IMR-90 (cell line): ENCODE results near the gene SDR9C7. TPM values are rescaled to one million over a fixed set of nuclear protein-coding genes. Genes with fewer than 3 reads are reported as not detected.

Source experiments
- ATAC-seq: fragments of 200-7000 bp; cut with Tn5 transposase; 2 replicates; pipeline ENCODE4 v1.9.1; 2020; ENCODE audit warnings: low read depth, mild to moderate bottlenecking, moderate library complexity
- BruUV-seq: library from RNA; stranded (reverse); fragments of 400-500 nt; replicated peaks from 2 replicates; lab custom pipeline; 2021; lab: Mats Ljungman, UMichigan
- CTCF ChIA-PET: fragments of 300-600 bp; formaldehyde crosslinking; extraction: SDS; loops from one replicate; lab custom pipeline; 2021; ENCODE audit warnings: antibody characterized with exemption; lab: Yijun Ruan, JAX
- POLR2A ChIA-PET: fragments of 300-600 bp; sonication (Branson Sonifier 250); formaldehyde crosslinking; loops from one replicate; lab custom pipeline; 2022; ENCODE audit warnings: antibody characterized with exemption; ENCODE audit not compliant: unreplicated experiment; lab: Charles Lee
- DNase-seq: peaks from one replicate; pipeline ENCODE4 v3.0.0; 2013
- H2AFZ ChIP-seq: replicated peaks from 2 replicates; pipeline ENCODE3; 2013; ENCODE audit warnings: low read length, mild to moderate bottlenecking; ENCODE audit not compliant: poor library complexity
- H2AK5ac ChIP-seq: 2 replicates; pipeline ENCODE4 v1.6.1; 2013; ENCODE audit warnings: low read depth, low read length, inconsistent platforms
- H2AK9ac ChIP-seq: replicated peaks from 2 replicates; pipeline ENCODE3; 2013; ENCODE audit warnings: mild to moderate bottlenecking, low read depth, low read length, moderate library complexity; ENCODE audit not compliant: poor library complexity
- H2BK120ac ChIP-seq: 2 replicates; pipeline ENCODE4 v1.6.1; 2013; ENCODE audit warnings: low read depth, low read length, inconsistent platforms
- H2BK15ac ChIP-seq: 3 replicates; pipeline ENCODE4 v1.6.1; 2013; ENCODE audit warnings: low read depth, low read length, inconsistent platforms
- H2BK20ac ChIP-seq: 2 replicates; pipeline ENCODE4 v1.6.1; 2013; ENCODE audit warnings: low read depth, mild to moderate bottlenecking, inconsistent platforms, low read length, moderate library complexity
- H2BK5ac ChIP-seq: 2 replicates; pipeline ENCODE4 v1.6.1; 2013; ENCODE audit warnings: mild to moderate bottlenecking, low read depth, low read length, inconsistent platforms; ENCODE audit not compliant: poor library complexity, severe bottlenecking
- H3K14ac ChIP-seq: replicated peaks from 2 replicates; pipeline ENCODE4 v1.6.1; 2013; ENCODE audit warnings: low read depth, low read length, inconsistent platforms
- H3K18ac ChIP-seq: 2 replicates; pipeline ENCODE4 v1.6.1; 2013; ENCODE audit warnings: low read depth, low read length, control low read depth
- H3K23ac ChIP-seq: 2 replicates; pipeline ENCODE4 v1.6.1; 2013; ENCODE audit warnings: low read depth, low read length, inconsistent platforms
- H3K27ac ChIP-seq: 2 replicates; pipeline ENCODE4 v1.5.1; 2013; ENCODE audit warnings: mild to moderate bottlenecking, control low read depth, low read length; ENCODE audit not compliant: insufficient read depth
- H3K27me3 ChIP-seq: 2 replicates; pipeline ENCODE4 v1.6.1; 2013; ENCODE audit warnings: low read length; ENCODE audit not compliant: control insufficient read depth, insufficient read depth
- H3K36me3 ChIP-seq: 2 replicates; pipeline ENCODE4 v1.6.1; 2013; ENCODE audit warnings: low read length, mixed read lengths; ENCODE audit not compliant: control insufficient read depth, insufficient read depth
- H3K4ac ChIP-seq: 2 replicates; pipeline ENCODE4 v1.6.1; 2013; ENCODE audit warnings: low read depth, low read length, inconsistent platforms
- H3K4me1 ChIP-seq: 2 replicates; pipeline ENCODE4 v1.6.1; 2013; ENCODE audit warnings: low read length, mixed read lengths; ENCODE audit not compliant: control insufficient read depth, insufficient read depth
- H3K4me2 ChIP-seq: 2 replicates; pipeline ENCODE4 v1.6.1; 2013; ENCODE audit warnings: low read depth, mild to moderate bottlenecking, control low read depth, low read length, moderate library complexity
- H3K4me3 ChIP-seq: 2 replicates; pipeline ENCODE4 v1.5.1; 2013; ENCODE audit warnings: low read depth, mild to moderate bottlenecking, control low read depth, low read length, moderate library complexity; ENCODE audit not compliant: insufficient read depth
- H3K56ac ChIP-seq: 2 replicates; pipeline ENCODE4 v1.6.1; 2013; ENCODE audit warnings: low read length, inconsistent platforms; ENCODE audit not compliant: insufficient read depth; ENCODE audit errors: extremely low read depth
- H3K79me1 ChIP-seq, 2 experiments: 2 replicates each; pipeline ENCODE4 v1.6.1; 2013; ENCODE audit warnings: low read length in 2 of 2, inconsistent platforms in 1 of 2, low read depth in 1 of 2
- H3K9ac ChIP-seq: 2 replicates; pipeline ENCODE4 v1.6.1; 2013; ENCODE audit warnings: low read depth, low read length, control low read depth
- H3K9me1 ChIP-seq: 2 replicates; pipeline ENCODE4 v1.6.1; 2013; ENCODE audit warnings: low read length, inconsistent platforms; ENCODE audit not compliant: insufficient read depth
- H3K9me3 ChIP-seq: 2 replicates; pipeline ENCODE4 v1.6.1; 2013; ENCODE audit warnings: low read length; ENCODE audit not compliant: control insufficient read depth, insufficient read depth
- H4K20me1 ChIP-seq: 2 replicates; pipeline ENCODE4 v1.6.1; 2013; ENCODE audit warnings: low read length, inconsistent platforms; ENCODE audit not compliant: insufficient read depth
- H4K5ac ChIP-seq: 2 replicates; pipeline ENCODE4 v1.6.1; 2013; ENCODE audit warnings: mild to moderate bottlenecking, low read depth, low read length, control low read depth
- H4K8ac ChIP-seq, 2 experiments: 2 replicates each; pipeline ENCODE4 v1.6.1; 2013; ENCODE audit warnings: low read depth in 2 of 2, low read length in 2 of 2, control low read depth in 1 of 2, inconsistent platforms in 1 of 2
- H4K91ac ChIP-seq: 2 replicates; pipeline ENCODE4 v1.6.1; 2013; ENCODE audit warnings: low read depth, low read length, inconsistent platforms; ENCODE audit not compliant: insufficient read depth
- CEBPB ChIP-seq: IDR thresholded peaks from 2 replicates; pipeline ENCODE4 v1.6.1; 2012; ENCODE audit warnings: low read depth, low read length, improper control_type of control experiment
- CHD1 ChIP-seq: IDR thresholded peaks from 2 replicates; pipeline ENCODE4 v1.6.1; 2012; ENCODE audit warnings: low read depth, low read length, improper control_type of control experiment
- FOS ChIP-seq: fragments of 150-350 bp; IDR thresholded peaks from 2 replicates; pipeline ENCODE4 v1.6.1; 2016; ENCODE audit warnings: low read depth, low read length
- MAFK ChIP-seq: IDR thresholded peaks from 2 replicates; pipeline ENCODE4 v1.6.1; 2012; ENCODE audit warnings: low read depth, low read length, improper control_type of control experiment
- MAZ ChIP-seq: IDR thresholded peaks from 2 replicates; pipeline ENCODE4 v1.6.1; 2012; ENCODE audit warnings: low read depth, mild to moderate bottlenecking, low read length, improper control_type of control experiment, moderate library complexity, borderline replicate concordance
- MXI1 ChIP-seq: IDR thresholded peaks from 2 replicates; pipeline ENCODE4 v1.6.1; 2012; ENCODE audit warnings: low read depth, mild to moderate bottlenecking, low read length, moderate library complexity, borderline replicate concordance
- NFE2L2 ChIP-seq: fragments of 150-350 bp; IDR thresholded peaks from 2 replicates; pipeline ENCODE4 v1.6.1; 2016; ENCODE audit warnings: low read depth, mild to moderate bottlenecking, low read length
- POLR2A ChIP-seq: IDR thresholded peaks from 2 replicates; pipeline ENCODE4 v1.6.1; 2012; ENCODE audit warnings: mild to moderate bottlenecking, low read depth, low read length
- RAD21 ChIP-seq: IDR thresholded peaks from 2 replicates; pipeline ENCODE4 v1.6.1; 2012; ENCODE audit warnings: low read length, improper control_type of control experiment
- RCOR1 ChIP-seq: IDR thresholded peaks from 2 replicates; pipeline ENCODE4 v1.6.1; 2012; ENCODE audit warnings: mild to moderate bottlenecking, low read length, improper control_type of control experiment; ENCODE audit not compliant: insufficient replicate concordance
- USF2 ChIP-seq: fragments of 150-350 bp; IDR thresholded peaks from 2 replicates; pipeline ENCODE4 v1.6.1; 2017; ENCODE audit warnings: mild to moderate bottlenecking, antibody characterized with exemption, low read length, low read depth
- WGBS, 2 experiments: methylation state at CpG; one replicate each; pipeline versions ENCODE4 v1.1.5 to v1.1.7; 2013; ENCODE audit warnings: missing lambda C conversion rate in 2 of 2; ENCODE audit not compliant: insufficient read length in 1 of 2; ENCODE audit errors: extremely low coverage in 2 of 2; 5-methylcytosine and 5-hydroxymethylcytosine counted together
- dilution Hi-C: fragments of 300-500 bp; cut with HindIII; formaldehyde crosslinking; loops from one replicate; pipeline ENCODE4 v1.14.3; 2018; ENCODE audit warnings: low sequenced_read_pairs; ENCODE audit not compliant: unreplicated experiment
- in situ Hi-C: fragments of 300-500 bp; cut with MboI; formaldehyde crosslinking; loops from 3 replicates; pipeline ENCODE4 v1.14.3; 2019; ENCODE audit warnings: low sequenced_read_pairs, inconsistent platforms, mixed read lengths
- intact Hi-C: fragments of 100-400 bp; cut with micrococcal nuclease; formaldehyde crosslinking; loops from 2 replicates; pipeline ENCODE4 v1.10.0; 2022
- polyA plus RNA-seq, 3 experiments: library from polyadenylated mRNA; depleted of rRNA; stranded (reverse); fragments of >200 nt; gene quantifications; 2 replicates each; pipeline ENCODE4 v1.2.3, GENCODE V29; 2012; ENCODE audit warnings: low replicate concordance in 1 of 3
- total RNA-seq: library from RNA; depleted of rRNA; stranded (reverse); fragments of >200 nt; gene quantifications from 2 replicates; pipeline ENCODE4 v1.2.3, GENCODE V29; 2012
- TF ChIP-seq, protein P1 (sequence below): fragments of 150-350 bp; IDR thresholded peaks from 2 replicates; pipeline ENCODE4 v1.6.1; 2016; ENCODE audit warnings: low read depth, mild to moderate bottlenecking, low read length, moderate library complexity, borderline replicate concordance

Gene SDR9C7
- total and polyA plus RNA-seq, 2 of the 4 experiments (the other 2 are of a cell fraction) = not detected

GRCh38 chr12:56935752-56936151, 1.5 kb upstream of the SDR9C7 start:
- H3K9ac ChIP-seq = no peak overlapping the region
- H3K9me1 ChIP-seq = no peaks in the 10 kb centered on the region; the same call in 1 of the 2 replicates
- no peak overlapping the region for H3K56ac ChIP-seq
- intact Hi-C loops (no loop called here), in situ Hi-C loops (no loop called here), dilution Hi-C loops (no loop called here)
- no peaks in the 10 kb centered on the region for H3K36me3 ChIP-seq
- H4K8ac ChIP-seq = no peak overlapping the region
- CTCF ChIA-PET = no interaction called here
- H3K4me3 ChIP-seq = no peak overlapping the region
- no peak overlapping the region for H2BK5ac ChIP-seq
- DNase-seq = no peak
- no peak overlapping the region for H2BK15ac ChIP-seq
- no TSS peak for BruUV-seq
- no peak overlapping the region for H3K4ac ChIP-seq
- no peaks in the 10 kb centered on the region for H4K20me1 ChIP-seq
- H3K9me3 ChIP-seq = no peaks in the 10 kb centered on the region
- no peak overlapping the region for H3K27ac ChIP-seq
- H4K91ac ChIP-seq = no peak overlapping the region
- H2BK20ac ChIP-seq = no peak overlapping the region
- no peak overlapping the region for H2AFZ ChIP-seq
- no peak for TF ChIP-seq USF2
- TF ChIP-seq RAD21 = no peak
- TF ChIP-seq RCOR1 = no peak
- no peak for TF ChIP-seq MXI1
- TF ChIP-seq NFE2L2 = no peak
- no peak for TF ChIP-seq CEBPB
- no peak for TF ChIP-seq POLR2A
- TF ChIP-seq MAZ = no peak
- TF ChIP-seq, protein P1, sequence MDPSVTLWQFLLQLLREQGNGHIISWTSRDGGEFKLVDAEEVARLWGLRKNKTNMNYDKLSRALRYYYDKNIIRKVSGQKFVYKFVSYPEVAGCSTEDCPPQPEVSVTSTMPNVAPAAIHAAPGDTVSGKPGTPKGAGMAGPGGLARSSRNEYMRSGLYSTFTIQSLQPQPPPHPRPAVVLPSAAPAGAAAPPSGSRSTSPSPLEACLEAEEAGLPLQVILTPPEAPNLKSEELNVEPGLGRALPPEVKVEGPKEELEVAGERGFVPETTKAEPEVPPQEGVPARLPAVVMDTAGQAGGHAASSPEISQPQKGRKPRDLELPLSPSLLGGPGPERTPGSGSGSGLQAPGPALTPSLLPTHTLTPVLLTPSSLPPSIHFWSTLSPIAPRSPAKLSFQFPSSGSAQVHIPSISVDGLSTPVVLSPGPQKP = no peak
- no peak for TF ChIP-seq FOS
- no peak for TF ChIP-seq CHD1
- no peak for TF ChIP-seq MAFK
- WGBS, 2 experiments = no CpG with 5 or more reads among the region's 2 CpGs
- no peak overlapping the region for H2AK5ac ChIP-seq
- H3K79me1 ChIP-seq = no peaks in the 10 kb centered on the region
- ATAC-seq = peak; percentile 44; the same call in 1 of the 2 replicates
- H2BK120ac ChIP-seq = no peak overlapping the region
- no peaks in the 10 kb centered on the region; the same call in 1 of the 2 replicates for H3K4me1 ChIP-seq
- peaks cover 31% of the 10 kb centered on the region for H3K27me3 ChIP-seq
- POLR2A ChIA-PET = no interaction called here
- H2AK9ac ChIP-seq = no peak overlapping the region
- no peak overlapping the region for H3K14ac ChIP-seq
- H3K18ac ChIP-seq = no peak overlapping the region
- no peak overlapping the region for H4K5ac ChIP-seq
- no peak overlapping the region for H3K23ac ChIP-seq
- H3K4me2 ChIP-seq = no peak overlapping the region
